Effector memory CD8-positive, alpha-beta T cell (primary cell): ENCODE results near the gene NTRK3.

Experiments used
- ATAC-seq: fragments of 150-1000 bp; cut with Tn5 transposase; replicated peaks from 2 replicates; pipeline ENCODE4 v1.10.0; 2021; ENCODE audit warnings: mild to moderate bottlenecking, moderate library complexity
- DNase-seq, 3 experiments: peaks; one replicate each; pipeline ENCODE4 v3.0.0; 2021
- H3K27ac Mint-ChIP-seq, 2 donors: one replicate each; pipeline ENCODE4 v1.8.0; 2022; ENCODE audit warnings: mild to moderate bottlenecking in 2 of 2, mixed read lengths in 2 of 2, moderate library complexity in 2 of 2
- H3K27me3 Mint-ChIP-seq, 2 donors: one replicate each; pipeline ENCODE4 v1.8.0; 2022; ENCODE audit warnings: mixed read lengths in 2 of 2
- H3K36me3 Mint-ChIP-seq: one replicate; pipeline ENCODE4 v1.8.0; 2022; ENCODE audit warnings: mild to moderate bottlenecking, moderate library complexity, mixed read lengths; ENCODE audit not compliant: insufficient read depth
- H3K4me1 Mint-ChIP-seq, 2 donors: one replicate each; pipeline ENCODE4 v1.8.0; 2022; ENCODE audit warnings: low read depth in 2 of 2, mixed read lengths in 2 of 2
- H3K4me3 Mint-ChIP-seq, 2 donors: one replicate each; pipeline ENCODE4 v1.8.0; 2022; ENCODE audit warnings: mild to moderate bottlenecking in 2 of 2, mixed read lengths in 2 of 2, moderate library complexity in 2 of 2
- H3K9me3 Mint-ChIP-seq, 2 donors: one replicate each; pipeline ENCODE4 v1.8.0; 2022; ENCODE audit warnings: mixed read lengths in 2 of 2
- total RNA-seq, 9 experiments: gene quantifications; one replicate each; lab custom pipeline; 2026; lab: John Stamatoyannopoulos, UW

NTRK3 gene
- 0 to 0.69 (median 0.20) reads per million in 9 experiments for total RNA-seq

- Mint-ChIP-seq H3K36me3 (peaks cover 5% of the 10 kb centered on the region), H3K9me3 (no peaks in the 10 kb centered on the region), H3K4me1 (peaks cover 0 to 13% of the 10 kb centered on the region in 2 donors), H3K27me3 (peaks cover 70 to 100% of the 10 kb centered on the region in 2 donors), H3K27ac (no peak within 1 kb of the TSS), H3K4me3 (peak within 1 kb of the TSS; percentile 40 to 81)
- ATAC-seq (no peak), DNase-seq (no peak)
These were observed at the start of gene NTRK3 for GRCh38 chr15:88256279-88257230. TSS of gene NTRK3 (minus strand) at chr15:88256739. CDS start at chr15:88256153, 586 bp downstream.

GRCh38 chr15:88303395-88303794 lies 46.9 kb upstream of the NTRK3 start:
- H3K4me1 Mint-ChIP-seq: no peaks in the 10 kb centered on the region
- H3K9me3 Mint-ChIP-seq: no peaks in the 10 kb centered on the region

GRCh38 chr15:88302373-88302772 lies 45.8 kb upstream of the NTRK3 start:
- DNase-seq (no peak), ATAC-seq (no peak)
- Mint-ChIP-seq H3K4me1 (no peaks in the 10 kb centered on the region), H3K27me3 (peaks cover 14 to 18% of the 10 kb centered on the region in 2 donors), H3K36me3 (no peaks in the 10 kb centered on the region), H3K4me3 (no peak overlapping the region), H3K27ac (no peak overlapping the region), H3K9me3 (no peaks in the 10 kb centered on the region)

More at GRCh38 chr15:88303395-88303794, 46.9 kb upstream of the NTRK3 start:
- H3K36me3 Mint-ChIP-seq: no peaks in the 10 kb centered on the region
- H3K4me3 Mint-ChIP-seq: no peak overlapping the region
- H3K27me3 Mint-ChIP-seq: peaks cover 14 to 27% of the 10 kb centered on the region in 2 donors
- DNase-seq: no peak
- no peak overlapping the region for H3K27ac Mint-ChIP-seq
- no peak for ATAC-seq

- H3K27ac Mint-ChIP-seq: no peak overlapping the region
- DNase-seq: no peak
- no peaks in the 10 kb centered on the region for H3K9me3 Mint-ChIP-seq
- no peaks in the 10 kb centered on the region for H3K36me3 Mint-ChIP-seq
- H3K4me3 Mint-ChIP-seq: no peak overlapping the region
- H3K4me1 Mint-ChIP-seq: no peaks in the 10 kb centered on the region
- no peak for ATAC-seq
- peaks cover 14% of the 10 kb centered on the region in 2 donors for H3K27me3 Mint-ChIP-seq
These were observed 44.8 kb upstream of the NTRK3 start for GRCh38 chr15:88301311-88301710.

GRCh38 chr15:88300861-88301260 lies 44.3 kb upstream of the NTRK3 start:
- H3K4me3 Mint-ChIP-seq: no peak overlapping the region
- H3K9me3 Mint-ChIP-seq: no peaks in the 10 kb centered on the region
- no peak overlapping the region for H3K27ac Mint-ChIP-seq
- H3K36me3 Mint-ChIP-seq: no peaks in the 10 kb centered on the region
- H3K4me1 Mint-ChIP-seq: no peaks in the 10 kb centered on the region
- H3K27me3 Mint-ChIP-seq: peaks cover 14% of the 10 kb centered on the region in 2 donors
- ATAC-seq: no peak
- DNase-seq: no peak

GRCh38 chr15:88300089-88300488 lies 43.5 kb upstream of the NTRK3 start:
- H3K27ac Mint-ChIP-seq: no peak overlapping the region
- no peak for ATAC-seq

GRCh38 chr15:88299497-88299896 lies 43.0 kb upstream of the NTRK3 start:
- no peaks in the 10 kb centered on the region for H3K9me3 Mint-ChIP-seq
- DNase-seq (no peak), ATAC-seq (no peak)
- peaks cover 17 to 27% of the 10 kb centered on the region in 2 donors for H3K27me3 Mint-ChIP-seq
- no peak overlapping the region for H3K4me3 Mint-ChIP-seq
- H3K36me3 Mint-ChIP-seq: no peaks in the 10 kb centered on the region
- no peaks in the 10 kb centered on the region for H3K4me1 Mint-ChIP-seq
- H3K27ac Mint-ChIP-seq: no peak overlapping the region

More at GRCh38 chr15:88300089-88300488, 43.5 kb upstream of the NTRK3 start:
- Mint-ChIP-seq H3K4me3 (no peak overlapping the region), H3K36me3 (no peaks in the 10 kb centered on the region), H3K4me1 (no peaks in the 10 kb centered on the region), H3K27me3 (peaks cover 14 to 21% of the 10 kb centered on the region in 2 donors), H3K9me3 (no peaks in the 10 kb centered on the region)
- DNase-seq: no peak

GRCh38 chr15:88288661-88289060 lies 32.1 kb upstream of the NTRK3 start:
- DNase-seq (no peak), ATAC-seq (no peak)
- Mint-ChIP-seq H3K9me3 (peaks cover 0 to 3% of the 10 kb centered on the region in 2 donors), H3K27ac (no peak overlapping the region), H3K4me1 (no peaks in the 10 kb centered on the region), H3K27me3 (peaks cover 38 to 41% of the 10 kb centered on the region in 2 donors), H3K36me3 (no peaks in the 10 kb centered on the region), H3K4me3 (no peak overlapping the region)

- no peak for ATAC-seq
- no peak for DNase-seq
- H3K36me3 Mint-ChIP-seq: no peaks in the 10 kb centered on the region
- no peak overlapping the region for H3K4me3 Mint-ChIP-seq
- H3K27ac Mint-ChIP-seq: no peak overlapping the region
- H3K4me1 Mint-ChIP-seq: no peaks in the 10 kb centered on the region
- H3K27me3 Mint-ChIP-seq: peaks cover 43% of the 10 kb centered on the region in 2 donors
- peaks cover 0 to 3% of the 10 kb centered on the region in 2 donors for H3K9me3 Mint-ChIP-seq
These were observed 31.7 kb upstream of the NTRK3 start for GRCh38 chr15:88288206-88288605.

GRCh38 chr15:88284318-88284998 lies 27.9 kb upstream of the NTRK3 start:
- peaks cover 0 to 3% of the 10 kb centered on the region in 2 donors for H3K9me3 Mint-ChIP-seq
- H3K27ac Mint-ChIP-seq: no peak overlapping the region
- H3K27me3 Mint-ChIP-seq: peaks cover 58 to 66% of the 10 kb centered on the region in 2 donors
- ATAC-seq (no peak), DNase-seq (no peak)
- H3K4me3 Mint-ChIP-seq: no peak overlapping the region
- no peaks in the 10 kb centered on the region for H3K36me3 Mint-ChIP-seq
- no peaks in the 10 kb centered on the region for H3K4me1 Mint-ChIP-seq

GRCh38 chr15:88282614-88283013 lies 26.1 kb upstream of the NTRK3 start:
- Mint-ChIP-seq H3K4me1 (no peaks in the 10 kb centered on the region), H3K4me3 (no peak overlapping the region), H3K36me3 (no peaks in the 10 kb centered on the region), H3K9me3 (no peaks in the 10 kb centered on the region), H3K27ac (no peak overlapping the region), H3K27me3 (peaks cover 51 to 70% of the 10 kb centered on the region in 2 donors)
- no peak for ATAC-seq
- no peak for DNase-seq

- peaks cover 13 to 37% of the 10 kb centered on the region in 2 donors for H3K27me3 Mint-ChIP-seq
- H3K9me3 Mint-ChIP-seq: no peaks in the 10 kb centered on the region
- peaks cover 0 to 2% of the 10 kb centered on the region in 2 donors for H3K4me1 Mint-ChIP-seq
- ATAC-seq (no peak), DNase-seq (no peak)
- no peaks in the 10 kb centered on the region for H3K36me3 Mint-ChIP-seq
- H3K27ac Mint-ChIP-seq: no peak overlapping the region
- H3K4me3 Mint-ChIP-seq: no peak overlapping the region
These were observed 20.4 kb upstream of the NTRK3 start for GRCh38 chr15:88276821-88277410.

- H3K4me3 Mint-ChIP-seq: no peak overlapping the region
- ATAC-seq: no peak
- H3K27me3 Mint-ChIP-seq: peaks cover 11 to 45% of the 10 kb centered on the region in 2 donors
These were observed 19.3 kb upstream of the NTRK3 start for GRCh38 chr15:88275804-88276203.

More at GRCh38 chr15:88275804-88276203, 19.3 kb upstream of the NTRK3 start:
- Mint-ChIP-seq H3K9me3 (no peaks in the 10 kb centered on the region), H3K27ac (no peak overlapping the region), H3K36me3 (no peaks in the 10 kb centered on the region), H3K4me1 (peaks cover 0 to 2% of the 10 kb centered on the region in 2 donors)
- DNase-seq: no peak
